GM21825 (cell line): ENCODE results near the gene CEP89.
"Not testable (repeated sequence)": the region's sequence is repeated elsewhere in the genome, so short reads cannot be mapped to it uniquely, and the experiment has no call there.

Source experiments
- ATAC-seq: cut with Tn5 transposase; IDR thresholded peaks from one replicate; pipeline ENCODE4 v1.9.1; 2021; ENCODE audit warnings: mild to moderate bottlenecking, moderate library complexity; ENCODE audit not compliant: unreplicated experiment

Gene CEP89

GRCh38 chr19:32872391-32872790, 99.4 kb downstream of the CEP89 start:
- no peak for ATAC-seq

GRCh38 chr19:32870981-32871451, 100.7 kb downstream of the CEP89 start:
- ATAC-seq, result no peak

- no peak for ATAC-seq
These were observed 101.7 kb downstream of the CEP89 start for GRCh38 chr19:32869966-32870573.

GRCh38 chr19:32869369-32869965, 102.3 kb downstream of the CEP89 start, which contains the start of gene SLC7A9:
SLC7A9 (minus strand) TSS chr19:32869767; CDS start chr19:32868534, 1,233 bp downstream.
- ATAC-seq, result no peak

GRCh38 chr19:32868206-32868950, 103.4 kb downstream of the CEP89 start:
- ATAC-seq, result no peak

GRCh38 chr19:32867436-32867835, 104.3 kb downstream of the CEP89 start:
- not testable (repeated sequence) for ATAC-seq

GRCh38 chr19:32866564-32867265, 105.0 kb downstream of the CEP89 start:
- no peak for ATAC-seq

GRCh38 chr19:32866061-32866460, 105.7 kb downstream of the CEP89 start:
- ATAC-seq, result no peak

- no peak for ATAC-seq
These were observed 106.4 kb downstream of the CEP89 start for GRCh38 chr19:32865326-32865725.

- no peak for ATAC-seq
These were observed 107.3 kb downstream of the CEP89 start for GRCh38 chr19:32864318-32865007.

- ATAC-seq, result no peak
These were observed 107.9 kb downstream of the CEP89 start for GRCh38 chr19:32863841-32864240.

- no peak for ATAC-seq
These were observed 108.5 kb downstream of the CEP89 start for GRCh38 chr19:32863301-32863700.

GRCh38 chr19:32862741-32863140, 109.0 kb downstream of the CEP89 start:
- no peak for ATAC-seq

GRCh38 chr19:32862173-32862572, 109.6 kb downstream of the CEP89 start:
- no peak for ATAC-seq

- no peak for ATAC-seq
These were observed 110.2 kb downstream of the CEP89 start for GRCh38 chr19:32861596-32861995.

- no peak for ATAC-seq
These were observed 112.2 kb downstream of the CEP89 start for GRCh38 chr19:32859591-32859990.

GRCh38 chr19:32858559-32858958, 113.2 kb downstream of the CEP89 start:
- no peak for ATAC-seq

GRCh38 chr19:32858155-32858554, 113.6 kb downstream of the CEP89 start:
- no peak for ATAC-seq

GRCh38 chr19:32857584-32857983, 114.2 kb downstream of the CEP89 start:
- ATAC-seq, result no peak

GRCh38 chr19:32856818-32857217, 114.9 kb downstream of the CEP89 start:
- ATAC-seq, result not testable (repeated sequence)

GRCh38 chr19:32852216-32852615, 119.5 kb downstream of the CEP89 start:
- ATAC-seq, result no peak
